Right lobe of liver (tissue), 6 donors: ENCODE measurements around the gene HTR5A. TPM values are rescaled to one million over a fixed set of nuclear protein-coding genes. Genes with fewer than 3 reads are reported as not detected.

Experiments used
- ATAC-seq, 4 donors: fragments of 200-7000 bp; cut with Tn5 transposase; one replicate each; pipeline ENCODE4 v1.9.1; 2020; ENCODE audit warnings: mild to moderate bottlenecking in 4 of 4, moderate library complexity in 4 of 4
- DNase-seq, 3 donors: peaks; one replicate each; pipeline ENCODE4 v3.0.0-alpha.2; 2020
- H3K27ac ChIP-seq, 3 donors: fragments of 200-600 bp; one replicate each; pipeline ENCODE4 v1.8.0; 2022
- H3K27me3 ChIP-seq, 2 donors: fragments of 200-600 bp; one replicate each; pipeline ENCODE4 v1.8.0; 2022
- H3K36me3 ChIP-seq, 4 donors: fragments of 200-600 bp; sonication (generic) in 1 of 4; one replicate each; pipeline versions ENCODE4 v1.5.1 to v1.8.0; 2017 to 2022; ENCODE audit warnings: control low read depth in 1 of 4
- H3K4me1 ChIP-seq, 4 donors: fragments of 200-600 bp; sonication (generic) in 1 of 4; one replicate each; pipeline versions ENCODE4 v1.5.1 to v1.8.0; 2017 to 2022; ENCODE audit warnings: control low read depth in 1 of 4
- H3K4me3 ChIP-seq, 3 donors: fragments of 200-600 bp; one replicate each; pipeline ENCODE4 v1.8.0; 2022
- H3K9me3 ChIP-seq, 4 donors: fragments of 200-600 bp; sonication (generic) in 1 of 4; one replicate each; pipeline versions ENCODE4 v1.5.1 to v1.8.0; 2017 to 2022; ENCODE audit warnings: control low read depth in 1 of 4
- POLR2A ChIP-seq: fragments of 450-650 bp; IDR thresholded peaks from one replicate; pipeline ENCODE4 v1.6.1; 2017; ENCODE audit warnings: antibody characterized with exemption, mild to moderate bottlenecking
- WGBS: methylation state at CpG from one replicate; pipeline ENCODE4 v1.1.6; 2018; ENCODE audit warnings: low coverage, low lambda C conversion rate; ENCODE audit not compliant: insufficient coverage; ENCODE audit errors: missing lambda C conversion rate; 5-methylcytosine and 5-hydroxymethylcytosine counted together
- intact Hi-C, 2 donors: fragments of 100-400 bp; cut with DNase I; formaldehyde crosslinking; loops; one replicate each; pipeline versions ENCODE4 v1.11.2 to v1.14.1; 2022
- total RNA-seq, 6 experiments: library from RNA; depleted of rRNA in 2 of 6; stranded (reverse); fragments of >200 nt in 2 of 6; fragmentation: NEBNext Ultra II Directional in 3 of 6; extraction: Animal tissue kit (Norgen Biotek cat#: 25700) in 3 of 6; gene quantifications; one replicate each; pipeline versions ENCODE4 v1.1.0 to v1.2.4, GENCODE V29; 2016 to 2023
- TF ChIP-seq, protein P1 (sequence below), 4 donors: fragments of 200-600 bp in 3 of 4; fragments of 450-650 bp in 1 of 4; IDR thresholded peaks; one replicate each; pipeline versions ENCODE4 v1.5.1 to v1.8.0; 2016 to 2022; ENCODE audit warnings: antibody characterized with exemption in 4 of 4, mild to moderate bottlenecking in 2 of 4
- donor health status: DM: no; HTN: yes; CAD: no.
- donor health status: DM: no; HTN: no; CAD: no.
- donor health status: DM: no; HTN: no; CAD: no.
- donor health status: DM: no; HTN: yes; CAD: no.
- donor health status: DM: no; HTN: yes; CAD: no.

The HTR5A gene
- total RNA-seq, 6 experiments from 2014 or later: not detected

DNA sequence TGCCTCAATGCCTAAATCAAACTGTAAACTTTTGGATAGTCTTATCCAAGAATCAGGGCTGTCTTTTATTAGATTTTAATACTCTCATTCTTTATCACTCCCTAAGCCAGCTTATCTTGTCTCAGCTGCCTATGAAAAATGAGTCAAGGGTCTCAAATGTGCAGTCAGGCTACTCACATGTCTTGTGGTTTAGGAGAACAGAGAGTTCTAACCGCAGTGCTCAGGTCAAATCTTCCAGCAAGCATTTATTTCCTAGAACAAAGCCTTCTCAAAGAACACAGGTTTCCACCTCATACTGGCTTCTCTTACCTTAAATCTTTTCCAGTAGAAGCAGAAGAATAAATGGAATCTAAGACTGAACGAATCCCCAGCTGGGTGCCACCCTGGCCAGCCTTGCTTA, 23.5 kb downstream of the HTR5A start:
- Histone ChIP-seq H3K27me3 (no peaks in the 10 kb centered on the region), H3K4me3 (no peak overlapping the region), H3K27ac (no peak overlapping the region), H3K36me3 (no peaks in the 10 kb centered on the region), H3K4me1 (no peaks in the 10 kb centered on the region), H3K9me3 (no peaks in the 10 kb centered on the region)
- intact Hi-C loops: no loop called here
- TF ChIP-seq, protein P1, sequence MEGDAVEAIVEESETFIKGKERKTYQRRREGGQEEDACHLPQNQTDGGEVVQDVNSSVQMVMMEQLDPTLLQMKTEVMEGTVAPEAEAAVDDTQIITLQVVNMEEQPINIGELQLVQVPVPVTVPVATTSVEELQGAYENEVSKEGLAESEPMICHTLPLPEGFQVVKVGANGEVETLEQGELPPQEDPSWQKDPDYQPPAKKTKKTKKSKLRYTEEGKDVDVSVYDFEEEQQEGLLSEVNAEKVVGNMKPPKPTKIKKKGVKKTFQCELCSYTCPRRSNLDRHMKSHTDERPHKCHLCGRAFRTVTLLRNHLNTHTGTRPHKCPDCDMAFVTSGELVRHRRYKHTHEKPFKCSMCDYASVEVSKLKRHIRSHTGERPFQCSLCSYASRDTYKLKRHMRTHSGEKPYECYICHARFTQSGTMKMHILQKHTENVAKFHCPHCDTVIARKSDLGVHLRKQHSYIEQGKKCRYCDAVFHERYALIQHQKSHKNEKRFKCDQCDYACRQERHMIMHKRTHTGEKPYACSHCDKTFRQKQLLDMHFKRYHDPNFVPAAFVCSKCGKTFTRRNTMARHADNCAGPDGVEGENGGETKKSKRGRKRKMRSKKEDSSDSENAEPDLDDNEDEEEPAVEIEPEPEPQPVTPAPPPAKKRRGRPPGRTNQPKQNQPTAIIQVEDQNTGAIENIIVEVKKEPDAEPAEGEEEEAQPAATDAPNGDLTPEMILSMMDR (IDR thresholded peaks at IDR 0.05): no peak
- TF ChIP-seq POLR2A: no peak
- 15% methylated on average over 2 of the region's 2 CpGs for WGBS
- DNase-seq (no peak), ATAC-seq (no peak)

DNA sequence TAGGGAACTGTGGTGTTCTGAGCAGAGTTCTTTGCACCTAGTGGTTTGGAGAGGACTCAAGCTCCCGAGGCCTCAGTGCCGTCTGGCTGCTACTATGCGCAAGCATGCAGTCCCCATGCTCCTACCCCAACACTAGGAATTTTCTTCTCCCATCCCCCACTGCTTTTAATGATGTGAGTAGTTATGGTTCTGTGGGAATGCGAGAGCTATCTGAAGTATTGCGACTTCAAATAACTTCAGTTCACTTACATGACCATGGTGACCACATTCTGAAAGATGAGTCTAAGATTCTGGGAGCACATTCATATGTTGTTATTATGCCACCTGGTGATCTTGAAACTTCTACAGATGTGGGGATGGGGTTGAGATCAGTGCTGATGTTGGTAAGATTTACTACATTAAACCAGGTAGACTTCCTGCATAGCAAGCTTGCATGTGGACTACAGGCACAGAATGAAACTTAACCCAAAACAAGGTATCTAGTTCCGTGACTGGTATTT, 24.6 kb downstream of the HTR5A start:
- intact Hi-C loops: no loop called here
- whole genome bisulfite sequencing: 55% methylated on average over 3 of the region's 6 CpGs
- no peaks in the 10 kb centered on the region for H3K36me3 ChIP-seq
- H3K4me1 ChIP-seq: no peaks in the 10 kb centered on the region
- no peak for ATAC-seq
- DNase-seq: no peak
- H3K4me3 ChIP-seq: no peak overlapping the region
- H3K9me3 ChIP-seq: no peaks in the 10 kb centered on the region
- TF ChIP-seq POLR2A: no peak
- TF ChIP-seq, protein P1 (IDR thresholded peaks at IDR 0.05): no peak
- no peak overlapping the region for H3K27ac ChIP-seq
- no peaks in the 10 kb centered on the region for H3K27me3 ChIP-seq

DNA sequence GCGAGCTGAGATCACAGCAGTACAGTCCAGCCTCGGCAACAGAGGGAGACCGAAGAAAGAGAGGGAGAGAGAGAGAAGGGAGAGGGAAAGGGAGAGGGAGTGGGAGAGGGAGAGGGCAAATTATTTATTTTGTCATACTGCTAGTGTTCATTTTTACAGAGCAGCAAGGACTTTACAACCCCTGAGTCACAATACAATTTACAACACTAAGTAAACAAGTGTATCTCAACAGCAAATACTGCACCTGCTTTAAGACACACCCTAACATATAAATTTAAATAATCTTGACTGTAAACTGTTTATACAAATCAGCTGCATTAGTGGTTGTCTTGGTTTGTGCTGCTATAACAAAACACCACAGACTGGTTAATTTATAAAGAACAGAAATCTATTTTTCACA, 27.2 kb downstream of the HTR5A start:
- no peaks in the 10 kb centered on the region for H3K36me3 ChIP-seq
- H3K4me1 ChIP-seq: no peaks in the 10 kb centered on the region
- intact Hi-C loops: no loop called here
- H3K27me3 ChIP-seq: no peaks in the 10 kb centered on the region
- no peaks in the 10 kb centered on the region for H3K9me3 ChIP-seq
- H3K27ac ChIP-seq: no peak overlapping the region
- WGBS: 59% methylated on average over 3 of the region's 3 CpGs
- no peak overlapping the region for H3K4me3 ChIP-seq
- DNase-seq (no peak), ATAC-seq (no peak)
- TF ChIP-seq, protein P1 (IDR thresholded peaks at IDR 0.05): no peak
- no peak for TF ChIP-seq POLR2A

- no peak overlapping the region for H3K4me3 ChIP-seq
- H3K9me3 ChIP-seq: no peaks in the 10 kb centered on the region
- DNase-seq (no peak), ATAC-seq (no peak)
- H3K36me3 ChIP-seq: no peaks in the 10 kb centered on the region
- TF ChIP-seq, protein P1 (IDR thresholded peaks at IDR 0.05): no peak
- TF ChIP-seq POLR2A: no peak
- intact Hi-C loops: no loop called here
- H3K4me1 ChIP-seq: no peaks in the 10 kb centered on the region
- WGBS: 50% methylated on average over 2 of the region's 4 CpGs
- no peak overlapping the region for H3K27ac ChIP-seq
- H3K27me3 ChIP-seq: no peaks in the 10 kb centered on the region
Observed at GRCh38 chr7:155103839-155104238, 33.7 kb downstream of the HTR5A start.

GRCh38 chr7:155104913-155105312, 34.8 kb downstream of the HTR5A start:
- DNase-seq: no peak
- no peak for TF ChIP-seq POLR2A
- TF ChIP-seq, protein P1 (IDR thresholded peaks at IDR 0.05): no peak
- Histone ChIP-seq H3K4me3 (no peak overlapping the region), H3K27me3 (no peaks in the 10 kb centered on the region), H3K9me3 (no peaks in the 10 kb centered on the region), H3K4me1 (no peaks in the 10 kb centered on the region), H3K27ac (no peak overlapping the region), H3K36me3 (no peaks in the 10 kb centered on the region)
- no peak for ATAC-seq
- intact Hi-C loops: no loop called here
- WGBS: 54% methylated on average over 4 of the region's 7 CpGs
